HG02610 (cell line): Measurements from ENCODE around the gene AGBL1.

ENCODE experiments used
- ATAC-seq: cut with Tn5 transposase; IDR thresholded peaks from one replicate; pipeline ENCODE4 v1.9.1; 2021; ENCODE audit warnings: mild to moderate bottlenecking, moderate library complexity; ENCODE audit not compliant: unreplicated experiment

AGBL1 gene

GRCh38 chr15:86629409-86630356, 550.0 kb downstream of the AGBL1 start:
- ATAC-seq = no peak

GRCh38 chr15:86630946-86631345, 551.3 kb downstream of the AGBL1 start:
- no peak for ATAC-seq

GRCh38 chr15:86634146-86634545, 554.5 kb downstream of the AGBL1 start:
- no peak for ATAC-seq

GRCh38 chr15:86634992-86635638, 555.4 kb downstream of the AGBL1 start:
- no peak for ATAC-seq

- no peak for ATAC-seq
Measured at GRCh38 chr15:86644339-86644738, 564.7 kb downstream of the AGBL1 start.

- ATAC-seq = no peak
Measured at GRCh38 chr15:86645925-86646500, 566.3 kb downstream of the AGBL1 start.

- ATAC-seq = no peak
Measured at GRCh38 chr15:86647810-86648440, 568.3 kb downstream of the AGBL1 start.

GRCh38 chr15:86649277-86649676, 569.6 kb downstream of the AGBL1 start:
- no peak for ATAC-seq

GRCh38 chr15:86650094-86650493, 570.4 kb downstream of the AGBL1 start:
- ATAC-seq = no peak

- ATAC-seq = no peak
Measured at GRCh38 chr15:86653344-86654197, 573.9 kb downstream of the AGBL1 start.

- no peak for ATAC-seq
Measured at GRCh38 chr15:86654501-86654900, 574.8 kb downstream of the AGBL1 start.

GRCh38 chr15:86657305-86657704, 577.6 kb downstream of the AGBL1 start:
- no peak for ATAC-seq

GRCh38 chr15:86659724-86660411, 580.2 kb downstream of the AGBL1 start:
- no peak for ATAC-seq

- no peak for ATAC-seq
Measured at GRCh38 chr15:86661580-86661979, 581.9 kb downstream of the AGBL1 start.

GRCh38 chr15:86663304-86663703, 583.6 kb downstream of the AGBL1 start:
- ATAC-seq = no peak

GRCh38 chr15:86663979-86664378, 584.3 kb downstream of the AGBL1 start:
- ATAC-seq = no peak

GRCh38 chr15:86664581-86664980, 584.9 kb downstream of the AGBL1 start:
- no peak for ATAC-seq

GRCh38 chr15:86676002-86676401, 596.3 kb downstream of the AGBL1 start:
- ATAC-seq = no peak

GRCh38 chr15:86677278-86677677, 597.6 kb downstream of the AGBL1 start:
- no peak for ATAC-seq

- ATAC-seq = no peak
Measured at GRCh38 chr15:86685263-86685662, 605.6 kb downstream of the AGBL1 start.
